Thoracic aorta (tissue), 2 donors: ENCODE results near the gene ASB1. TPM values are rescaled to one million over a fixed set of nuclear protein-coding genes. Genes with fewer than 3 reads are reported as not detected.
A peak's percentile ranks its signal among the peaks of the same experiment; 100 is the strongest.

ENCODE experiments used
- ATAC-seq: fragments of 150-250 bp; one replicate; pipeline ENCODE4 v1.8.0; 2017; ENCODE audit warnings: low read depth; ENCODE audit not compliant: insufficient number of reproducible peaks, low FRiP score
- DNase-seq: peaks from one replicate; pipeline ENCODE4 v3.0.0-alpha.2; 2020; ENCODE audit warnings: low spot score
- H3K27ac ChIP-seq, 2 donors: fragments of 200-600 bp; sonication (generic); 1 replicate in 1 of 2; 2 replicates in 1 of 2; pipeline ENCODE4 v1.5.1; 2016; ENCODE audit warnings: mild to moderate bottlenecking in 2 of 2, moderate library complexity in 2 of 2
- H3K27me3 ChIP-seq: fragments of 200-600 bp; sonication (generic); replicated peaks from 2 replicates; pipeline ENCODE4 v1.6.0; 2016; ENCODE audit warnings: mild to moderate bottlenecking; ENCODE audit not compliant: insufficient read depth
- H3K36me3 ChIP-seq: fragments of 200-600 bp; sonication (generic); one replicate; pipeline ENCODE4 v1.5.1; 2016
- H3K4me1 ChIP-seq, 2 donors: fragments of 200-600 bp; sonication (generic); 1 replicate in 1 of 2; 2 replicates in 1 of 2; pipeline versions ENCODE4 v1.5.1 to v1.6.0; 2016; ENCODE audit warnings: low read depth in 2 of 2, mild to moderate bottlenecking in 1 of 2; ENCODE audit not compliant: control insufficient read depth in 1 of 2
- H3K4me3 ChIP-seq: fragments of 200-600 bp; sonication (generic); 2 replicates; pipeline ENCODE4 v1.5.1; 2016; ENCODE audit warnings: mild to moderate bottlenecking
- H3K9me3 ChIP-seq: fragments of 200-600 bp; sonication (generic); 2 replicates; pipeline ENCODE4 v1.5.1; 2016
- CTCF ChIP-seq: fragments of 200-600 bp; sonication (generic); IDR thresholded peaks from one replicate; pipeline ENCODE4 v1.5.1; 2019; ENCODE audit warnings: antibody characterized with exemption
- total RNA-seq, 2 donors: library from RNA; depleted of rRNA; stranded (reverse); fragments of >200 nt; gene quantifications; one replicate each; pipeline versions ENCODE4 v1.1.0 to v1.2.3, GENCODE V29; 2016

Gene ASB1
- total RNA-seq, 2 donors from 2014 or later = 30.3 to 48.7 TPM

DNA sequence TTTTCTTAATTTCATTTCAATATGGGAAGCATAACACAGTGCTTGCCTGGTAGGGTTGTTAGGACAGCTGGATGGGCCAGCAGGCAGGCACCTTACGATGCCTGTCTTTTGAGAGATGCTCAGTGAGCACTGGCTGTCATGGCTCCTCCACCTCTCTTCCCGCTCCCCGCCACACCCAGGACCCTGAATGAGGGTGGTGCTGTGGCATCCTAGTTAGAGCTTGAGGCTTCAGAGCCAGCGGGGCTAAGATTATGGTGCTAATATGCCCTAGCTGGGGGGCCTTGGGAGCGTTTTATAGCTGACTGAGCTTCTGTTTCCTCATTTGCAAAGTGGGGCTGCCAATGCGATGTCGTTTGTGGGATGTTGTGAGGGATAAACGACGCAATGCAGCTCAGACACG, 37.7 kb downstream of the ASB1 start:
- Histone ChIP-seq H3K9me3 (no peaks in the 10 kb centered on the region), H3K27me3 (no peaks in the 10 kb centered on the region), H3K27ac (no peak overlapping the region), H3K4me1 (peaks cover 9 to 17% of the 10 kb centered on the region in 2 donors), H3K36me3 (no peaks in the 10 kb centered on the region), H3K4me3 (no peak overlapping the region)
- ATAC-seq (no peak), DNase-seq (no peak)
- no peak for TF ChIP-seq CTCF

DNA sequence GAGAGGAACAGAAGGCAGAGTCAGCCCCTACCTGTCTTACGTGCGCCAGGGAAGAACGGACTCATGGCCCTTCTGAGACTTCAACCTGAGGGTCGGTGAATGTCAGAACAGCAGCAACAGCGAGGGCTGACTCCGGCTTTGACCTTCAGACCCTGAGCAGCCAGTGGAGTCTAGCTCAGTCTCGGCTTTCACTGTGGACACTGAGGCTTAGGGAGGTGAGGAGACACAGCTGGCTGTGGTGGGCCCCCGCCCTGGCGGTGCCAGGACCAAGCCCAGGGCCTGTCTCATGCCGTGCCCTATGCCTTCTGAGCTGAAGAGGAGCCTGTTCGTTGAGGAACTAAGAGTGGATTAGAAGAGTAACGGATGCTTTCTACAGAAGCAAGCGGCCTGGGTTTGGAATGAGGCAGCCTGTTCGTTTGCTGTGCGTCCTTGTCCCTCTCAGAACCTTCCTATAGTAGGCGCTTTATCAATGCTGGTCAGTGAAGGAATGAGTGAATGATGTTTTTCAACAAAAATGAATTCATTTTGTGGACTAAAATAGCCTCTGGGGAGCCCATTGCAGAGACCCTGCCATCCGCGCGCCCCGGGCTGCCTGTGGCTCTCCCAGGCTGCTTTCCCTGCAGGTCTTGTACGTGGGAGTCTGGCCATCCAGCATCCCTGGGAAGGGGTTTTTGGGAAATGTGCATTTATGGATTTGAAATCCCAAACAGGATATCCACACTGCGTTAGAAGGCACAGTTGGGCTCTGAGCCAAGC, 38.9 kb downstream of the ASB1 start:
- H3K27me3 ChIP-seq = no peaks in the 10 kb centered on the region
- DNase-seq = no peak
- no peak for ATAC-seq

GRCh38 chr2:238466243-238466756, 39.6 kb downstream of the ASB1 start:
- no peak for TF ChIP-seq CTCF
- H3K27me3 ChIP-seq = no peaks in the 10 kb centered on the region
- DNase-seq (no peak), ATAC-seq (no peak)
- no peaks in the 10 kb centered on the region for H3K9me3 ChIP-seq
- H3K4me3 ChIP-seq = no peak overlapping the region
- H3K36me3 ChIP-seq = no peaks in the 10 kb centered on the region
- H3K27ac ChIP-seq = no peak overlapping the region
- H3K4me1 ChIP-seq = peaks cover 4 to 12% of the 10 kb centered on the region in 2 donors

More for the DNA sequence above, 38.9 kb downstream of the ASB1 start:
- Histone ChIP-seq H3K36me3 (no peaks in the 10 kb centered on the region), H3K4me3 (no peak overlapping the region), H3K4me1 (peaks cover 4 to 12% of the 10 kb centered on the region in 2 donors), H3K27ac (no peak overlapping the region), H3K9me3 (no peaks in the 10 kb centered on the region)
- no peak for TF ChIP-seq CTCF

- ATAC-seq = no peak
- H3K4me1 ChIP-seq = peaks cover 4 to 12% of the 10 kb centered on the region in 2 donors
- no peaks in the 10 kb centered on the region for H3K9me3 ChIP-seq
- TF ChIP-seq CTCF = no peak
- DNase-seq = no peak
- H3K36me3 ChIP-seq = no peaks in the 10 kb centered on the region
- H3K27me3 ChIP-seq = no peaks in the 10 kb centered on the region
- no peak overlapping the region for H3K4me3 ChIP-seq
- H3K27ac ChIP-seq = no peak overlapping the region
Observed at GRCh38 chr2:238467062-238467461, 40.3 kb downstream of the ASB1 start.

GRCh38 chr2:238467792-238468191, 41.1 kb downstream of the ASB1 start:
- no peak for TF ChIP-seq CTCF
- Histone ChIP-seq H3K9me3 (no peaks in the 10 kb centered on the region), H3K4me3 (no peak overlapping the region), H3K27ac (peak overlapping the region in 1 of 2 donors; percentile 37), H3K27me3 (no peaks in the 10 kb centered on the region), H3K4me1 (peaks cover 4 to 12% of the 10 kb centered on the region in 2 donors), H3K36me3 (no peaks in the 10 kb centered on the region)
- ATAC-seq (no peak), DNase-seq (no peak)
